Activated T-cell treated with anti-CD3 and anti-CD28 coated beads, Interleukin-2, amount 50 U/mL, for 4 hours (primary cell): ENCODE measurements around the gene TRAP1. TPM values are rescaled to one million over a fixed set of nuclear protein-coding genes. Genes with fewer than 3 reads are reported as not detected.

Experiments used
- ATAC-seq, 2 donors: fragments of 200-7000 bp; cut with Tn5 transposase; one replicate each; pipeline ENCODE4 v1.10.0; 2021
- DNase-seq: peaks from one replicate; pipeline ENCODE4 v3.0.0-alpha.2; 2020
- H3K27me3 Mint-ChIP-seq: one replicate; pipeline ENCODE4 v1.8.0; 2021; ENCODE audit warnings: low read depth, mixed read lengths
- H3K36me3 Mint-ChIP-seq: one replicate; pipeline ENCODE4 v1.8.0; 2022; ENCODE audit warnings: mixed read lengths; ENCODE audit not compliant: insufficient read depth
- H3K4me1 Mint-ChIP-seq: one replicate; pipeline ENCODE4 v1.8.0; 2021; ENCODE audit warnings: low read depth, mixed read lengths
- H3K4me3 Mint-ChIP-seq: one replicate; pipeline ENCODE4 v1.8.0; 2021; ENCODE audit warnings: mild to moderate bottlenecking, moderate library complexity, mixed read lengths
- H3K9me3 Mint-ChIP-seq: one replicate; pipeline ENCODE4 v1.8.0; 2021; ENCODE audit warnings: mixed read lengths
- total RNA-seq, 3 donors: library from RNA; stranded (reverse); gene quantifications; one replicate each; pipeline ENCODE4 v1.2.1, GENCODE V29; 2021

The TRAP1 gene
- total RNA-seq, 3 donors from 2014 or later, result 429 to 526 (median 435) TPM

- DNase-seq, result no peak
- Mint-ChIP-seq H3K4me1 (peaks cover 33% of the 10 kb centered on the region), H3K9me3 (no peaks in the 10 kb centered on the region), H3K36me3 (peaks cover 16% of the 10 kb centered on the region), H3K27me3 (no peaks in the 10 kb centered on the region), H3K4me3 (no peak overlapping the region)
- no peak for ATAC-seq
Observed at GRCh38 chr16:3713587-3714242, 3.6 kb downstream of the TRAP1 start.

- H3K4me1 Mint-ChIP-seq, result peaks cover 29% of the 10 kb centered on the region
- ATAC-seq, result no peak
- H3K4me3 Mint-ChIP-seq, result no peak overlapping the region
Observed at GRCh38 chr16:3712861-3713372, 4.4 kb downstream of the TRAP1 start.

GRCh38 chr16:3706253-3707012 is 10.9 kb downstream of the TRAP1 start:
- H3K27me3 Mint-ChIP-seq, result no peaks in the 10 kb centered on the region
- no peaks in the 10 kb centered on the region for H3K4me1 Mint-ChIP-seq
- H3K4me3 Mint-ChIP-seq, result no peak overlapping the region
- DNase-seq (no peak), ATAC-seq (no peak)
- peaks cover 6% of the 10 kb centered on the region for H3K36me3 Mint-ChIP-seq
- H3K9me3 Mint-ChIP-seq, result no peaks in the 10 kb centered on the region

More at GRCh38 chr16:3712861-3713372, 4.4 kb downstream of the TRAP1 start:
- no peaks in the 10 kb centered on the region for H3K27me3 Mint-ChIP-seq
- peaks cover 16% of the 10 kb centered on the region for H3K36me3 Mint-ChIP-seq
- H3K9me3 Mint-ChIP-seq, result no peaks in the 10 kb centered on the region
- no peak for DNase-seq

- H3K4me1 Mint-ChIP-seq, result peaks cover 9% of the 10 kb centered on the region
- ATAC-seq, result no peak
- no peak overlapping the region for H3K4me3 Mint-ChIP-seq
- peaks cover 6% of the 10 kb centered on the region for H3K36me3 Mint-ChIP-seq
- no peak for DNase-seq
- H3K9me3 Mint-ChIP-seq, result no peaks in the 10 kb centered on the region
- no peaks in the 10 kb centered on the region for H3K27me3 Mint-ChIP-seq
Observed at GRCh38 chr16:3702082-3702481, 15.2 kb downstream of the TRAP1 start.

GRCh38 chr16:3701531-3701930 is 15.8 kb downstream of the TRAP1 start:
- no peak for DNase-seq
- no peaks in the 10 kb centered on the region for H3K27me3 Mint-ChIP-seq
- no peaks in the 10 kb centered on the region for H3K9me3 Mint-ChIP-seq
- peaks cover 4% of the 10 kb centered on the region for H3K36me3 Mint-ChIP-seq
- H3K4me3 Mint-ChIP-seq, result no peak overlapping the region
- H3K4me1 Mint-ChIP-seq, result peaks cover 9% of the 10 kb centered on the region
- ATAC-seq, result no peak

GRCh38 chr16:3698941-3699340 is 18.4 kb downstream of the TRAP1 start:
- Mint-ChIP-seq H3K9me3 (no peaks in the 10 kb centered on the region), H3K27me3 (no peaks in the 10 kb centered on the region), H3K36me3 (peaks cover 13% of the 10 kb centered on the region), H3K4me1 (peaks cover 10% of the 10 kb centered on the region), H3K4me3 (no peak overlapping the region)
- no peak for DNase-seq
- no peak for ATAC-seq

- Mint-ChIP-seq H3K27me3 (no peaks in the 10 kb centered on the region), H3K4me1 (peaks cover 10% of the 10 kb centered on the region), H3K9me3 (no peaks in the 10 kb centered on the region), H3K36me3 (peaks cover 10% of the 10 kb centered on the region), H3K4me3 (no peak overlapping the region)
- DNase-seq (no peak), ATAC-seq (no peak)
Observed at GRCh38 chr16:3696425-3697218, 20.7 kb downstream of the TRAP1 start.

GRCh38 chr16:3695610-3696369 is 21.5 kb downstream of the TRAP1 start:
- Mint-ChIP-seq H3K4me3 (no peak overlapping the region), H3K4me1 (peaks cover 11% of the 10 kb centered on the region), H3K27me3 (no peaks in the 10 kb centered on the region), H3K9me3 (no peaks in the 10 kb centered on the region), H3K36me3 (peaks cover 10% of the 10 kb centered on the region)
- no peak for ATAC-seq
- DNase-seq, result no peak

GRCh38 chr16:3694051-3694450 is 23.3 kb downstream of the TRAP1 start:
- H3K36me3 Mint-ChIP-seq, result peaks cover 16% of the 10 kb centered on the region
- H3K4me1 Mint-ChIP-seq, result peaks cover 11% of the 10 kb centered on the region
- no peaks in the 10 kb centered on the region for H3K9me3 Mint-ChIP-seq
- no peak overlapping the region for H3K4me3 Mint-ChIP-seq
- H3K27me3 Mint-ChIP-seq, result no peaks in the 10 kb centered on the region
- ATAC-seq, result no peak
- DNase-seq, result no peak

GRCh38 chr16:3691761-3692160 is 25.6 kb downstream of the TRAP1 start:
- ATAC-seq, result no peak

GRCh38 chr16:3690980-3691720 is 26.2 kb downstream of the TRAP1 start:
- Mint-ChIP-seq H3K4me3 (no peak overlapping the region), H3K9me3 (no peaks in the 10 kb centered on the region)

More at GRCh38 chr16:3691761-3692160, 25.6 kb downstream of the TRAP1 start:
- no peak overlapping the region for H3K4me3 Mint-ChIP-seq
- H3K27me3 Mint-ChIP-seq, result no peaks in the 10 kb centered on the region
- no peaks in the 10 kb centered on the region for H3K9me3 Mint-ChIP-seq
- H3K36me3 Mint-ChIP-seq, result peaks cover 26% of the 10 kb centered on the region
- DNase-seq, result no peak
- peaks cover 8% of the 10 kb centered on the region for H3K4me1 Mint-ChIP-seq

GRCh38 chr16:3690470-3690928 is 26.8 kb downstream of the TRAP1 start:
- Mint-ChIP-seq H3K4me3 (no peak overlapping the region), H3K36me3 (peaks cover 30% of the 10 kb centered on the region), H3K27me3 (no peaks in the 10 kb centered on the region), H3K4me1 (peaks cover 6% of the 10 kb centered on the region), H3K9me3 (no peaks in the 10 kb centered on the region)
- ATAC-seq, result peak; percentile 99
- peak; percentile 83 for DNase-seq

More at GRCh38 chr16:3690980-3691720, 26.2 kb downstream of the TRAP1 start:
- Mint-ChIP-seq H3K27me3 (no peaks in the 10 kb centered on the region), H3K36me3 (peaks cover 26% of the 10 kb centered on the region), H3K4me1 (peaks cover 8% of the 10 kb centered on the region)
- DNase-seq (no peak), ATAC-seq (no peak)

GRCh38 chr16:3689731-3690130 is 27.6 kb downstream of the TRAP1 start:
- Mint-ChIP-seq H3K36me3 (peaks cover 27% of the 10 kb centered on the region), H3K4me1 (peaks cover 6% of the 10 kb centered on the region), H3K4me3 (no peak overlapping the region), H3K27me3 (no peaks in the 10 kb centered on the region), H3K9me3 (no peaks in the 10 kb centered on the region)
- DNase-seq, result no peak
- ATAC-seq, result no peak
